Keratinocyte (primary cell): Measurements from ENCODE around the gene ARPC1A.

Experiments
- CTCF ChIP-seq, 3 experiments: IDR thresholded peaks in 1 of 3; conservative IDR thresholded peaks in 1 of 3; optimal IDR thresholded peaks in 1 of 3; 2 replicates in 2 of 3; 3 replicates in 1 of 3; pipeline versions ENCODE3 to v1.5.1; 2011; ENCODE audit warnings: low read length in 3 of 3, mild to moderate bottlenecking in 3 of 3, moderate library complexity in 2 of 3, control low read depth in 1 of 3, inconsistent platforms in 1 of 3; ENCODE audit not compliant: insufficient read depth in 2 of 3; ENCODE audit errors: extremely low read depth in 1 of 3
- EZH2 ChIP-seq: IDR thresholded peaks from one replicate; pipeline ENCODE4 v1.6.1; 2012; ENCODE audit warnings: inconsistent platforms, mild to moderate bottlenecking, low read length, moderate library complexity

GRCh38 chr7:99395616-99396327 lies 70.1 kb downstream of the ARPC1A start:
- TF ChIP-seq CTCF (optimal IDR thresholded peaks at IDR 0.05 in 1 of 3, IDR thresholded peaks at IDR 0.05 in 1 of 3, conservative IDR thresholded peaks at IDR 0.05 in 1 of 3; ENCODE audit: extremely low read depth in 1 of 3, insufficient read depth in 2 of 3, low read length in 3 of 3) (peak in 1 of 3 experiments; percentile 7), EZH2 (no peak)
